WTC11 (cell line): Measurements from ENCODE around the gene MUC3A. TPM values are rescaled to one million over a fixed set of nuclear protein-coding genes. Genes with fewer than 3 reads are reported as not detected.

ENCODE experiments used
- ATAC-seq: fragments of 200-7000 bp; cut with Tn5 transposase; 2 replicates; pipeline ENCODE4 v1.10.0; 2021; ENCODE audit warnings: mild to moderate bottlenecking, moderate library complexity
- CTCF ChIA-PET: fragments of 300-600 bp; sonication (Branson Sonifier 250); formaldehyde crosslinking; loops from one replicate; lab custom pipeline; 2021; ENCODE audit warnings: antibody characterized with exemption; lab: Charles Lee
- POLR2A ChIA-PET: fragments of 350-600 bp; sonication (Branson Sonifier 250); formaldehyde crosslinking; loops from one replicate; lab custom pipeline; 2021; ENCODE audit warnings: antibody characterized with exemption; lab: Charles Lee
- DNase-seq: peaks from one replicate; pipeline ENCODE4 v3.0.0; 2021; ENCODE audit warnings: low spot score
- H3K27ac Mint-ChIP-seq: 2 replicates; pipeline ENCODE4 v1.8.0; 2021; ENCODE audit warnings: mixed read lengths
- H3K27me3 Mint-ChIP-seq: 2 replicates; pipeline ENCODE4 v1.8.0; 2021; ENCODE audit warnings: low read depth, mild to moderate bottlenecking, moderate library complexity, mixed read lengths
- H3K36me3 Mint-ChIP-seq: 2 replicates; pipeline ENCODE4 v1.8.0; 2021; ENCODE audit warnings: mixed read lengths
- H3K4me1 Mint-ChIP-seq: 2 replicates; pipeline ENCODE4 v1.8.0; 2022; ENCODE audit warnings: mixed read lengths
- H3K4me3 Mint-ChIP-seq: 2 replicates; pipeline ENCODE4 v1.8.0; 2021; ENCODE audit warnings: mild to moderate bottlenecking, moderate library complexity, mixed read lengths
- H3K9me3 Mint-ChIP-seq: 2 replicates; pipeline ENCODE4 v1.8.0; 2021; ENCODE audit warnings: mixed read lengths
- CBFB ChIP-seq: sonication (generic); formaldehyde crosslinking; IDR thresholded peaks from 2 replicates; pipeline ENCODE4 v1.8.1; 2022; ENCODE audit warnings: mild to moderate bottlenecking, low read depth, missing genetic modification reagents
- ETV6 ChIP-seq: sonication (generic); formaldehyde crosslinking; IDR thresholded peaks from 2 replicates; pipeline ENCODE4 v1.8.1; 2022; ENCODE audit warnings: mild to moderate bottlenecking, missing genetic modification reagents
- GTF2I ChIP-seq: fragments of 250-450 bp; sonication (Bioruptor Pico); conservative IDR thresholded peaks from 2 replicates; pipeline ENCODE4 v1.4.0; 2021; ENCODE audit warnings: mild to moderate bottlenecking
- HMGA2 ChIP-seq: fragments of 250-450 bp; sonication (Bioruptor Pico); IDR thresholded peaks from 2 replicates; pipeline ENCODE4 v1.4.0; 2021; ENCODE audit warnings: mild to moderate bottlenecking, moderate library complexity
- JUN ChIP-seq: sonication (generic); formaldehyde crosslinking; IDR thresholded peaks from 2 replicates; pipeline ENCODE4 v1.8.0; 2023; ENCODE audit warnings: mild to moderate bottlenecking, missing genetic modification reagents
- MYBL2 ChIP-seq: sonication (generic); formaldehyde crosslinking; IDR thresholded peaks from 2 replicates; pipeline ENCODE4 v1.8.1; 2023; ENCODE audit warnings: mild to moderate bottlenecking, moderate library complexity, missing genetic modification reagents
- NFYB ChIP-seq: sonication (generic); formaldehyde crosslinking; conservative IDR thresholded peaks from 2 replicates; pipeline ENCODE4 v1.8.0; 2022; ENCODE audit warnings: low read depth, missing genetic modification reagents
- SP1 ChIP-seq: sonication (generic); formaldehyde crosslinking; conservative IDR thresholded peaks from 2 replicates; pipeline ENCODE4 v1.8.1; 2022; ENCODE audit warnings: missing genetic modification reagents
- TEAD4 ChIP-seq: sonication (generic); formaldehyde crosslinking; IDR thresholded peaks from 2 replicates; pipeline ENCODE4 v1.8.0; 2022; ENCODE audit warnings: mild to moderate bottlenecking, missing genetic modification reagents
- TP53 ChIP-seq: sonication (generic); formaldehyde crosslinking; IDR thresholded peaks from 2 replicates; pipeline ENCODE4 v1.8.1; 2023; ENCODE audit warnings: mild to moderate bottlenecking, missing genetic modification reagents
- ZNF138 ChIP-seq: sonication (generic); formaldehyde crosslinking; conservative IDR thresholded peaks from 2 replicates; pipeline ENCODE4 v1.8.1; 2022; ENCODE audit warnings: mild to moderate bottlenecking, moderate library complexity, missing genetic modification reagents
- ZNF263 ChIP-seq: sonication (generic); formaldehyde crosslinking; IDR thresholded peaks from 2 replicates; pipeline ENCODE4 v1.8.1; 2022; ENCODE audit warnings: low read depth, mild to moderate bottlenecking, moderate library complexity, missing genetic modification reagents
- ZNF317 ChIP-seq: sonication (generic); formaldehyde crosslinking; IDR thresholded peaks from 2 replicates; pipeline ENCODE4 v1.8.1; 2023; ENCODE audit warnings: low read depth, mild to moderate bottlenecking, moderate library complexity, missing genetic modification reagents, borderline replicate concordance
- ZNF423 ChIP-seq: fragments of 250-450 bp; sonication (Bioruptor Pico); IDR thresholded peaks from 2 replicates; pipeline ENCODE4 v2.1.2; 2022; ENCODE audit warnings: mild to moderate bottlenecking, moderate library complexity
- total RNA-seq: library from RNA; stranded (reverse); gene quantifications from 3 replicates; pipeline ENCODE4 v1.2.3, GENCODE V29; 2021
- TF ChIP-seq, protein P1 (sequence below): sonication (generic); formaldehyde crosslinking; IDR thresholded peaks from 2 replicates; pipeline ENCODE4 v1.8.1; 2022; ENCODE audit warnings: missing genetic modification reagents, borderline replicate concordance
- TF ChIP-seq, protein P2 (sequence below): fragments of 250-450 bp; sonication (Bioruptor Pico); IDR thresholded peaks from 2 replicates; pipeline ENCODE4 v1.9.0; 2021; ENCODE audit warnings: mild to moderate bottlenecking
- TF ChIP-seq, protein P3 (sequence below): sonication (generic); formaldehyde crosslinking; conservative IDR thresholded peaks from 2 replicates; pipeline ENCODE4 v1.8.1; 2022; ENCODE audit warnings: mild to moderate bottlenecking, missing genetic modification reagents
- TF ChIP-seq, protein P4 (sequence below): sonication (generic); formaldehyde crosslinking; IDR thresholded peaks from 2 replicates; pipeline ENCODE4 v1.8.1; 2023; ENCODE audit warnings: mild to moderate bottlenecking, missing genetic modification reagents
- TF ChIP-seq, protein P5 (sequence below): fragments of 250-450 bp; sonication (Bioruptor Pico); IDR thresholded peaks from 2 replicates; pipeline ENCODE4 v1.9.0; 2021; ENCODE audit warnings: moderate library complexity, mild to moderate bottlenecking, inconsistent platforms, borderline replicate concordance
- TF ChIP-seq, protein P6 (sequence below): fragments of 200-600 bp; IDR thresholded peaks from 2 replicates; pipeline ENCODE4 v1.8.0; 2022; ENCODE audit warnings: antibody characterized with exemption
- TF ChIP-seq, protein P7 (sequence below): sonication (generic); formaldehyde crosslinking; IDR thresholded peaks from 2 replicates; pipeline ENCODE4 v1.8.0; 2023; ENCODE audit warnings: missing genetic modification reagents
- TF ChIP-seq, protein P8 (sequence below): sonication (generic); formaldehyde crosslinking; IDR thresholded peaks from 2 replicates; pipeline ENCODE4 v1.8.1; 2022; ENCODE audit warnings: mild to moderate bottlenecking, moderate library complexity, missing genetic modification reagents

Gene MUC3A
- total RNA-seq, 1 experiment from 2014 or later: 50.6 TPM

DNA sequence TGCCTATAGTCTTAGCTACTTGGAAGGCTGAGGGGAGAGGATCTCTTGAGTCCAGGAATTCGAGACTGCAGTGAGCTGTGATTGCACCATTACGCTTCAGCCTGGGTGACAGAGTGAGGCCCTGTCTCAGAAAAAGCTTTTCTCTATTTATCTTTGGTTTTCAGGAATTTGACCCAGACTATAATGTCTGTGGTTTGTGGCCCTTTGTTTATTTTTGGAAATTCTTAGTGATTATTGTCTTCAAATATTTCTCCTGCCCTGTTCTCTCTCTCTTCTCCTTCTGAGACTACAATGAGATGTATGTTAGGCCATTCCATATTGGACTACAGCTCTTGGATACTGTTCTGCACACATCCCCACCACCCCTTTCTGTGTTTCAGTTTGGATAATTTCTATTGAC lies 24.7 kb downstream of the MUC3A start:
- H3K27me3 Mint-ChIP-seq: peaks cover 4% of the 10 kb centered on the region
- DNase-seq (no peak), ATAC-seq (no peak)
- peaks cover 5% of the 10 kb centered on the region; the same call in 1 of the 2 replicates for H3K36me3 Mint-ChIP-seq
- TF ChIP-seq ZNF317 (CRISPR knock-in tag) (no peak), HMGA2 (no peak), SP1 (CRISPR knock-in tag) (no peak), JUN (CRISPR knock-in tag) (no peak), GTF2I (CRISPR knock-in tag) (no peak), TP53 (CRISPR knock-in tag) (no peak), TEAD4 (no peak), ETV6 (CRISPR knock-in tag) (no peak), MYBL2 (no peak)
- TF ChIP-seq, protein P1, sequence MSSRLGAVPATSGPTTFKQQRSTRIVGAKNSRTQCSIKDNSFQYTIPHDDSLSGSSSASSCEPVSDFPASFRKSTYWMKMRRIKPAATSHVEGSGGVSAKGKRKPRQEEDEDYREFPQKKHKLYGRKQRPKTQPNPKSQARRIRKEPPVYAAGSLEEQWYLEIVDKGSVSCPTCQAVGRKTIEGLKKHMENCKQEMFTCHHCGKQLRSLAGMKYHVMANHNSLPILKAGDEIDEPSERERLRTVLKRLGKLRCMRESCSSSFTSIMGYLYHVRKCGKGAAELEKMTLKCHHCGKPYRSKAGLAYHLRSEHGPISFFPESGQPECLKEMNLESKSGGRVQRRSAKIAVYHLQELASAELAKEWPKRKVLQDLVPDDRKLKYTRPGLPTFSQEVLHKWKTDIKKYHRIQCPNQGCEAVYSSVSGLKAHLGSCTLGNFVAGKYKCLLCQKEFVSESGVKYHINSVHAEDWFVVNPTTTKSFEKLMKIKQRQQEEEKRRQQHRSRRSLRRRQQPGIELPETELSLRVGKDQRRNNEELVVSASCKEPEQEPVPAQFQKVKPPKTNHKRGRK (CRISPR knock-in tag): no peak
- H3K4me1 Mint-ChIP-seq: peaks cover 11% of the 10 kb centered on the region
- no peak overlapping the region for H3K27ac Mint-ChIP-seq
- POLR2A ChIA-PET: no interaction called here
- no peak overlapping the region for H3K4me3 Mint-ChIP-seq
- CTCF ChIA-PET: interaction anchor here (2.2 kb wide), 1 partner anchor 8 kb away, joined by 12 read pairs; no protein-coding TSS in a partner anchor
- H3K9me3 Mint-ChIP-seq: peaks cover 5% of the 10 kb centered on the region

DNA sequence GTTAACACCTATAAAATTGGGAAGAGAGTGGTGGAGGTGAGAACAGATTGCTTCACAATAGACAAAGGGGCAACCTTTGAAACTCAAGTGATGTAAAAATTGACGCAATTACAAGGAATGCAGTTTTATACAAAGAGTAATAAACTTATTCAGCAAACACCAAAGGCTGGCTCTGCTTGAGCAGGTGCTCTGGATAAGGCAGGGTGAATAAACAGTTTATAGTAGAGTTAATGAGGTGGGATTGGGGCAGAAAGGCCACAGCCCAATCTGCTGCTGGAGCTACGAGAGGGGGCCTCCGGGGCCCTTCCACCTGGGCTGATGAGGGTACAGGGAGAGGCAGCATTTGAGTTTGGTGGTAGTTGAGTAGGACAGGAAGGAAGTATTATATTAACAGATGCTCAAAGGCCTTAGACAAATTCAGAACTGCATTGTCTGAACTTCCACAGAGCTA lies 26.1 kb downstream of the MUC3A start:
- peaks cover 5% of the 10 kb centered on the region for H3K9me3 Mint-ChIP-seq
- ChIA-PET CTCF (interaction anchor here (0.8 to 2.2 kb wide), 2 partner anchors 9 to 103 kb away, joined by 3 to 12 read pairs; no protein-coding TSS in a partner anchor), POLR2A (no interaction called here)
- no peaks in the 10 kb centered on the region for H3K36me3 Mint-ChIP-seq
- DNase-seq: no peak
- H3K27ac Mint-ChIP-seq: no peak overlapping the region
- no peak overlapping the region for H3K4me3 Mint-ChIP-seq
- H3K27me3 Mint-ChIP-seq: peaks cover 4% of the 10 kb centered on the region
- H3K4me1 Mint-ChIP-seq: peaks cover 6% of the 10 kb centered on the region; the same call in 1 of the 2 replicates
- no peak for TF ChIP-seq JUN (CRISPR knock-in tag)
- TF ChIP-seq, protein P2, sequence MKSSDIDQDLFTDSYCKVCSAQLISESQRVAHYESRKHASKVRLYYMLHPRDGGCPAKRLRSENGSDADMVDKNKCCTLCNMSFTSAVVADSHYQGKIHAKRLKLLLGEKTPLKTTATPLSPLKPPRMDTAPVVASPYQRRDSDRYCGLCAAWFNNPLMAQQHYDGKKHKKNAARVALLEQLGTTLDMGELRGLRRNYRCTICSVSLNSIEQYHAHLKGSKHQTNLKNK (CRISPR knock-in tag): no peak
- TF ChIP-seq, protein P3, sequence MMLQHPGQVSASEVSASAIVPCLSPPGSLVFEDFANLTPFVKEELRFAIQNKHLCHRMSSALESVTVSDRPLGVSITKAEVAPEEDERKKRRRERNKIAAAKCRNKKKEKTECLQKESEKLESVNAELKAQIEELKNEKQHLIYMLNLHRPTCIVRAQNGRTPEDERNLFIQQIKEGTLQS (CRISPR knock-in tag): no peak
- no peak for ATAC-seq

DNA sequence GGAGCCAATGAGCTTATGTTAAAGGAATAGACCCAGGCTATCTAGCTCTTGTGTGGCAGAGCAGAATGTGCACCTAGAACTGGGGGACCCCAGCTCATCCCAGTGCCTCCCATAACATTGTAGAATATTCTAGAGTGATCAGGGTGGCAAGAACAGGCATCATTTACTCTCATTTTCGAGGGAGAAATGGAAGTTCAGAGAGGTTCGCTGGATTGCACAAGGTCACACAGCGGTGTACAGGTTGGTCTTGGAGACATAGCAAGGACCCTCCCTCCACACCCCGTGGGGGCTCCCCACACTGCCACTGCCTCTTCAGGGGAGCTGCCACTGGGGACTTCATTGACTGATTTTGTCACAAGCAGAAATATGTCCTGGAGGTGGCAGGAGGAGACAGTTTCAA lies 29.0 kb downstream of the MUC3A start:
- Mint-ChIP-seq H3K9me3 (peaks cover 5% of the 10 kb centered on the region), H3K4me1 (no peaks in the 10 kb centered on the region), H3K27ac (no peak overlapping the region), H3K4me3 (no peak overlapping the region), H3K27me3 (no peaks in the 10 kb centered on the region; the same call in 1 of the 2 replicates), H3K36me3 (no peaks in the 10 kb centered on the region)
- ATAC-seq (no peak), DNase-seq (no peak)
- ChIA-PET CTCF (interaction anchor here (0.6 to 1.0 kb wide), 3 partner anchors 87 to 314 kb away, joined by 3 read pairs; no protein-coding TSS in a partner anchor), POLR2A (no interaction called here)
- TF ChIP-seq ZNF138: no peak
- TF ChIP-seq CBFB (CRISPR knock-in tag): no peak
- TF ChIP-seq, protein P4, sequence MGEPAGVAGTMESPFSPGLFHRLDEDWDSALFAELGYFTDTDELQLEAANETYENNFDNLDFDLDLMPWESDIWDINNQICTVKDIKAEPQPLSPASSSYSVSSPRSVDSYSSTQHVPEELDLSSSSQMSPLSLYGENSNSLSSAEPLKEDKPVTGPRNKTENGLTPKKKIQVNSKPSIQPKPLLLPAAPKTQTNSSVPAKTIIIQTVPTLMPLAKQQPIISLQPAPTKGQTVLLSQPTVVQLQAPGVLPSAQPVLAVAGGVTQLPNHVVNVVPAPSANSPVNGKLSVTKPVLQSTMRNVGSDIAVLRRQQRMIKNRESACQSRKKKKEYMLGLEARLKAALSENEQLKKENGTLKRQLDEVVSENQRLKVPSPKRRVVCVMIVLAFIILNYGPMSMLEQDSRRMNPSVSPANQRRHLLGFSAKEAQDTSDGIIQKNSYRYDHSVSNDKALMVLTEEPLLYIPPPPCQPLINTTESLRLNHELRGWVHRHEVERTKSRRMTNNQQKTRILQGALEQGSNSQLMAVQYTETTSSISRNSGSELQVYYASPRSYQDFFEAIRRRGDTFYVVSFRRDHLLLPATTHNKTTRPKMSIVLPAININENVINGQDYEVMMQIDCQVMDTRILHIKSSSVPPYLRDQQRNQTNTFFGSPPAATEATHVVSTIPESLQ (CRISPR knock-in tag): no peak
- TF ChIP-seq NFYB: no peak
- TF ChIP-seq ZNF263 (CRISPR knock-in tag): no peak
- TF ChIP-seq MYBL2: no peak
- TF ChIP-seq SP1 (CRISPR knock-in tag): no peak
- TF ChIP-seq, protein P5, sequence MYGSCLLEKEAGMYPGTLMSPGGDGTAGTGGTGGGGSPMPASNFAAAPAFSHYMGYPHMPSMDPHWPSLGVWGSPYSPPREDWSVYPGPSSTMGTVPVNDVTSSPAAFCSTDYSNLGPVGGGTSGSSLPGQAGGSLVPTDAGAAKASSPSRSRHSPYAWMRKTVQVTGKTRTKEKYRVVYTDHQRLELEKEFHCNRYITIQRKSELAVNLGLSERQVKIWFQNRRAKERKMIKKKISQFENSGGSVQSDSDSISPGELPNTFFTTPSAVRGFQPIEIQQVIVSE: no peak
- TF ChIP-seq, protein P6, sequence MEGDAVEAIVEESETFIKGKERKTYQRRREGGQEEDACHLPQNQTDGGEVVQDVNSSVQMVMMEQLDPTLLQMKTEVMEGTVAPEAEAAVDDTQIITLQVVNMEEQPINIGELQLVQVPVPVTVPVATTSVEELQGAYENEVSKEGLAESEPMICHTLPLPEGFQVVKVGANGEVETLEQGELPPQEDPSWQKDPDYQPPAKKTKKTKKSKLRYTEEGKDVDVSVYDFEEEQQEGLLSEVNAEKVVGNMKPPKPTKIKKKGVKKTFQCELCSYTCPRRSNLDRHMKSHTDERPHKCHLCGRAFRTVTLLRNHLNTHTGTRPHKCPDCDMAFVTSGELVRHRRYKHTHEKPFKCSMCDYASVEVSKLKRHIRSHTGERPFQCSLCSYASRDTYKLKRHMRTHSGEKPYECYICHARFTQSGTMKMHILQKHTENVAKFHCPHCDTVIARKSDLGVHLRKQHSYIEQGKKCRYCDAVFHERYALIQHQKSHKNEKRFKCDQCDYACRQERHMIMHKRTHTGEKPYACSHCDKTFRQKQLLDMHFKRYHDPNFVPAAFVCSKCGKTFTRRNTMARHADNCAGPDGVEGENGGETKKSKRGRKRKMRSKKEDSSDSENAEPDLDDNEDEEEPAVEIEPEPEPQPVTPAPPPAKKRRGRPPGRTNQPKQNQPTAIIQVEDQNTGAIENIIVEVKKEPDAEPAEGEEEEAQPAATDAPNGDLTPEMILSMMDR: no peak
- TF ChIP-seq, protein P7, sequence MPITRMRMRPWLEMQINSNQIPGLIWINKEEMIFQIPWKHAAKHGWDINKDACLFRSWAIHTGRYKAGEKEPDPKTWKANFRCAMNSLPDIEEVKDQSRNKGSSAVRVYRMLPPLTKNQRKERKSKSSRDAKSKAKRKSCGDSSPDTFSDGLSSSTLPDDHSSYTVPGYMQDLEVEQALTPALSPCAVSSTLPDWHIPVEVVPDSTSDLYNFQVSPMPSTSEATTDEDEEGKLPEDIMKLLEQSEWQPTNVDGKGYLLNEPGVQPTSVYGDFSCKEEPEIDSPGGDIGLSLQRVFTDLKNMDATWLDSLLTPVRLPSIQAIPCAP (CRISPR knock-in tag): no peak
- TF ChIP-seq ZNF423: no peak
- TF ChIP-seq, protein P8, sequence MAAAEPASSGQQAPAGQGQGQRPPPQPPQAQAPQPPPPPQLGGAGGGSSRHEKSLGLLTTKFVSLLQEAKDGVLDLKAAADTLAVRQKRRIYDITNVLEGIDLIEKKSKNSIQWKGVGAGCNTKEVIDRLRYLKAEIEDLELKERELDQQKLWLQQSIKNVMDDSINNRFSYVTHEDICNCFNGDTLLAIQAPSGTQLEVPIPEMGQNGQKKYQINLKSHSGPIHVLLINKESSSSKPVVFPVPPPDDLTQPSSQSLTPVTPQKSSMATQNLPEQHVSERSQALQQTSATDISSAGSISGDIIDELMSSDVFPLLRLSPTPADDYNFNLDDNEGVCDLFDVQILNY: no peak
